AG04450 (cell line): Measurements from ENCODE around the gene GPC6. TPM values are rescaled to one million over a fixed set of nuclear protein-coding genes. Genes with fewer than 3 reads are reported as not detected.

ENCODE experiments used
- CTCF ChIA-PET: fragments of 300-600, 350-600 bp; formaldehyde crosslinking; extraction: SDS; loops from one replicate; lab custom pipeline; 2022; ENCODE audit warnings: antibody characterized with exemption, inconsistent platforms; lab: Charles Lee
- POLR2A ChIA-PET: fragments of 350-600 bp; formaldehyde crosslinking; extraction: SDS; loops from one replicate; lab custom pipeline; 2021; ENCODE audit warnings: antibody characterized with exemption, inconsistent platforms; lab: Yijun Ruan, JAX
- DNase-seq: peaks from one replicate; pipeline ENCODE4 v3.0.0-alpha.2; 2011; ENCODE audit warnings: low read depth, low spot score
- H3K27ac ChIP-seq: one replicate; pipeline ENCODE4 v1.5.1; 2012; ENCODE audit warnings: low read depth, low read length, control low read depth
- H3K27me3 ChIP-seq: one replicate; pipeline ENCODE4 v1.6.0; 2012; ENCODE audit warnings: low read length; ENCODE audit not compliant: control insufficient read depth, insufficient read depth
- H3K4me3 ChIP-seq: 2 replicates; pipeline ENCODE4 v1.5.1; 2011; ENCODE audit warnings: mild to moderate bottlenecking, low read depth, low read length, control low read depth
- H3K9me3 ChIP-seq: 2 replicates; pipeline ENCODE4 v1.5.1; 2012; ENCODE audit warnings: low read length; ENCODE audit not compliant: control insufficient read depth, insufficient read depth
- CTCF ChIP-seq: IDR thresholded peaks from 2 replicates; pipeline ENCODE4 v1.5.1; 2011; ENCODE audit warnings: low read depth, low read length, control low read depth, inconsistent platforms
- polyA plus RNA-seq: library from polyadenylated mRNA; depleted of rRNA; stranded (reverse); fragments of >200 nt; gene quantifications from 2 replicates; pipeline ENCODE4 v1.2.3, GENCODE V29; 2011

The GPC6 gene
- polyA plus RNA-seq, 1 experiment: 40.4 TPM

DNA sequence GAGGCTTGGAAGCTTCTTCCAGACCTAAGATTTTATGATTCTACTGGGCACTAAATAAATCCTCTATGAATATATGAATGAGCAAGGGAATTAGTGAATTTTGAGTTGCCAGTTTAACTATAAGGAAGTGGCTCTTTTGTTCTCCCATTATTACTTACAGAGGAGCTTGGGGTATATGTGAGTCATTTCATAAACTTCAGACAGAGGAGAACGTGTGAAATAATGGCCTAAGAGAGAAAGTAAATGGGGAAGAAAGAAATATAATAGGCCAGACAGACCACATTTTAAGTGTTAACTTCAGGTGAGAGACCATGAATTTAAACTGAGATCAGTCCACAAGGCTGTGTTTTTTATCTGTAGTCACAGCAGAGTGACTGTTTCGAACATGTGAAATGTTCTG is 570.9 kb downstream of the GPC6 start:
- DNase-seq: no peak
- H3K27ac ChIP-seq: no peak overlapping the region
- H3K4me3 ChIP-seq: no peak overlapping the region
- ChIA-PET POLR2A (no interaction called here), CTCF (no interaction called here)
- no peaks in the 10 kb centered on the region for H3K27me3 ChIP-seq
- TF ChIP-seq CTCF: no peak
- H3K9me3 ChIP-seq: no peaks in the 10 kb centered on the region

DNA sequence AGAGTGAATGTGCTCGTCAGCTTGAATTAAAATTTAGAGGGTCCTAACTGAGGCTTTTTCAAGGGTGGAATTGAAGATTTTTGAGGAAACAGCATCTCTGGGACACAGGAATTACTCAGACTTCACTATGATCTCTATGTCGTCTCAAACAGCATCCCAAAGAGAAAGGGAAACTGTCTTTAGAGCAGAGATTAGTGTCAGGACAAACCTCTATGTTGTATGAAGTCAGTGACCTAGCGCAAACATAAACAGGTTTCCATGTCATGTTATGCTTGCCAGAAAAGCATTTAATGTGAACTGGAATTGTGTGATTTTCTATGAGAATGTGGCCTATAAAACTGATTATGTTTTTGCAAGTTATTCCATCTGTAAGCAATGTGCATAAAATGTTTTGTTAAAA is 573.7 kb downstream of the GPC6 start:
- CTCF ChIA-PET: no interaction called here
- TF ChIP-seq CTCF: no peak
- H3K4me3 ChIP-seq: no peak overlapping the region

DNA sequence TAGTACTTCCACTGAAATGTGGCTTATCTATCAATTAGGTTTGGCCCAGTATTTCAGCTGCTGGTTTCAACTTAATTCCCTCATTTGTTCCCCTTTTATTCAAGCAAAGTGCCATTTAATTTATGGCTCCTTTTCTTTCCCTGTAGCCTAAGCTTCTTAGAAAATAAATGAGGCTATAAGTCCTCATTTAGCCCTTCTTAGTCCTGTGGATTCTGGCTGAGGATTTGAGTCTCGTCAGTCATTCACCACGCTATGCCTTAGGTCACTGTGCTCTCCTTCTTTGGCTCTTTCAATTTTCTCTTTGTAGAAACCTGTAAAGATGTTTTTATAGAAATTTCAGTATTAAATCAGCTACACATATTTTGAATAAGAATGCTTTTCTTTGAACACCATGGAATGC is 579.1 kb downstream of the GPC6 start:
- CTCF ChIA-PET: no interaction called here
- Histone ChIP-seq H3K9me3 (no peaks in the 10 kb centered on the region), H3K4me3 (no peak overlapping the region), H3K27ac (no peak overlapping the region), H3K27me3 (no peaks in the 10 kb centered on the region)
- TF ChIP-seq CTCF: no peak
- no peak for DNase-seq
- POLR2A ChIA-PET: no interaction called here

More for the DNA sequence above, 573.7 kb downstream of the GPC6 start:
- Histone ChIP-seq H3K9me3 (no peaks in the 10 kb centered on the region), H3K27me3 (no peaks in the 10 kb centered on the region), H3K27ac (no peak overlapping the region)
- POLR2A ChIA-PET: no interaction called here
- DNase-seq: no peak

DNA sequence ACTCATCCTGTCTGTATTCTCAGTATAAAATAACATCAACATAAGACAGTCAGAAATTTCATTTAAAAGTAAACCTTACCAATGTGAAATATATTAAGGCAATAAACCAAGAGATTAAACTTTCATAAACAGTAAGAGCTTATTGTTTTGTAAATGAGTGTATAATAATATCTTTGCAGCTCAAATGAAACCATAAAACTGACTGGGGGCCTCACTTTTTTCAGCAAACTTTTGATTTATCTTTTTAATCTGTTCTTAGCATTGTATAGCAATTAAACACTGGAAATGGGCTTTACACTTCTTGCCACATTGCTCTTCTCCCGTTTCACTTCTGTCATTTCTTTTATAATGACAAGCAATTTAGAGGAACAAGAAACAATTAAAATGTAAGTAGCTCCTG is 580.3 kb downstream of the GPC6 start:
- no peak for DNase-seq
- H3K27ac ChIP-seq: no peak overlapping the region
- no peak overlapping the region for H3K4me3 ChIP-seq
- TF ChIP-seq CTCF: no peak
- POLR2A ChIA-PET: no interaction called here
- no peaks in the 10 kb centered on the region for H3K27me3 ChIP-seq
- no peaks in the 10 kb centered on the region for H3K9me3 ChIP-seq
- CTCF ChIA-PET: no interaction called here

GRCh38 chr13:93810264-93810663 is 583.7 kb downstream of the GPC6 start:
- no peaks in the 10 kb centered on the region for H3K27me3 ChIP-seq
- no peak overlapping the region for H3K27ac ChIP-seq
- H3K9me3 ChIP-seq: no peaks in the 10 kb centered on the region
- CTCF ChIA-PET: no interaction called here
- DNase-seq: no peak
- POLR2A ChIA-PET: no interaction called here
- H3K4me3 ChIP-seq: no peak overlapping the region
- no peak for TF ChIP-seq CTCF
